OCI-LY1 (cell line): Measurements from ENCODE around the gene MT1E.

ENCODE experiments used
- H2AFZ ChIP-seq: fragments of 200-600 bp; sonication (generic), shearing (Covaris generic); 2 replicates; pipeline ENCODE4 v1.6.0; 2014; ENCODE audit warnings: antibody characterized with exemption, mild to moderate bottlenecking, low read length
- H3F3A ChIP-seq: fragments of 200-600 bp; sonication (generic), shearing (Covaris generic); 2 replicates; pipeline ENCODE4 v1.6.0; 2014; ENCODE audit warnings: mild to moderate bottlenecking, antibody characterized with exemption, low read length, moderate library complexity; ENCODE audit not compliant: insufficient read depth
- H3K27ac ChIP-seq: fragments of 200-600 bp; sonication (generic); 2 replicates; pipeline ENCODE4 v1.5.1; 2014; ENCODE audit warnings: low read length, mixed run types, mild to moderate bottlenecking, low read depth; ENCODE audit not compliant: poor library complexity, severe bottlenecking
- H3K27me3 ChIP-seq: fragments of 200-600 bp; sonication (generic); 2 replicates; pipeline ENCODE4 v1.6.0; 2014; ENCODE audit warnings: antibody characterized with exemption, mild to moderate bottlenecking, low read length, moderate library complexity; ENCODE audit not compliant: insufficient read depth
- H3K36me3 ChIP-seq: fragments of 200-600 bp; sonication (generic); 2 replicates; pipeline ENCODE4 v1.6.1; 2014; ENCODE audit warnings: mild to moderate bottlenecking, antibody characterized with exemption, low read length, moderate library complexity, mixed read lengths; ENCODE audit not compliant: insufficient read depth
- H3K4me1 ChIP-seq: fragments of 200-600 bp; sonication (generic); 2 replicates; pipeline ENCODE4 v1.5.1; 2014; ENCODE audit warnings: mild to moderate bottlenecking, low read length, moderate library complexity; ENCODE audit not compliant: insufficient read depth, severe bottlenecking
- H3K4me2 ChIP-seq: fragments of 200-600 bp; sonication (generic), shearing (Covaris generic); 2 replicates; pipeline ENCODE4 v1.6.1; 2014; ENCODE audit warnings: low read length
- H3K4me3 ChIP-seq: fragments of 200-600 bp; sonication (generic); 2 replicates; pipeline ENCODE4 v1.5.1; 2014; ENCODE audit warnings: low read length, low read depth, mild to moderate bottlenecking, mixed read lengths; ENCODE audit not compliant: poor library complexity, severe bottlenecking
- H3K79me2 ChIP-seq: fragments of 200-600 bp; shearing (Covaris generic); 2 replicates; pipeline ENCODE4 v1.6.1; 2016; ENCODE audit warnings: mixed run types, low read length, mixed read lengths; ENCODE audit not compliant: insufficient read depth
- H3K9ac ChIP-seq: fragments of 200-600 bp; sonication (generic), shearing (Covaris generic); 2 replicates; pipeline ENCODE4 v1.6.1; 2014; ENCODE audit warnings: mild to moderate bottlenecking, low read length, mixed read lengths
- H3K9me2 ChIP-seq: fragments of 200-600 bp; sonication (generic), shearing (Covaris generic); 2 replicates; pipeline ENCODE4 v1.6.1; 2014; ENCODE audit warnings: low read depth, mild to moderate bottlenecking, low read length, mixed read lengths
- H3K9me3 ChIP-seq: fragments of 200-600 bp; shearing (Covaris generic); 2 replicates; pipeline ENCODE4 v1.6.1; 2014; ENCODE audit warnings: low read length, mixed read lengths
- H4K20me1 ChIP-seq: fragments of 200-600 bp; sonication (generic), shearing (Covaris generic); 2 replicates; pipeline ENCODE4 v1.6.0; 2016; ENCODE audit warnings: mild to moderate bottlenecking, low read length; ENCODE audit not compliant: insufficient read depth
- EZH2 ChIP-seq: fragments of 200-600 bp; sonication (generic), shearing (Covaris generic); IDR thresholded peaks from 2 replicates; pipeline ENCODE4 v1.8.0; 2017; ENCODE audit warnings: borderline replicate concordance, mixed run types, mild to moderate bottlenecking, antibody characterized with exemption, low read length, moderate library complexity, mixed read lengths
- TF ChIP-seq, protein P1 (sequence below): fragments of 200-600 bp; sonication (generic), shearing (Covaris generic); IDR thresholded peaks from 2 replicates; pipeline ENCODE4 v1.5.1; 2017; ENCODE audit warnings: mild to moderate bottlenecking, antibody characterized with exemption, low read length, moderate library complexity, mixed read lengths

Gene MT1E

DNA sequence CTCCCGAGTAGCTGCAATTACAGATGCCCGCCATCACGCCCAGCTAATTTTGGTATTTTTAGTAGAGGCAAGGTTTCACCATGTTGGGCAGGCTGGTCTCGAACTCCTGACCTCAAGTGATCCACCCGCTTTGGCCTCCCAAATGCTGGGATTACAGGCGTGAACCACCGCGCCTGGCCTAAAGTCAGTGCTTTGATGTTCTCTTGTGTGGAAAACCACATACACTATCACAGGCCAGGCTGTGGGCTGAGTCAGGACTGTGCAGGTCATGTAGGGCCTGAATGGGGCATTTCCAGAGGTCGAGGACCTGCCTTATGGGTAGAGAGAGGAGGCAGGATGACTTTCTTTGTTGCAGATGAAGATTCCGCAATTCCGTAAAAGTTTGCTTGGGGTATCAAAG lies 41.3 kb upstream of the MT1E start:
- Histone ChIP-seq H2AFZ (no peak overlapping the region), H3K27me3 (no peaks in the 10 kb centered on the region), H3K4me2 (no peak overlapping the region), H3K36me3 (no peaks in the 10 kb centered on the region), H3K4me1 (no peaks in the 10 kb centered on the region), H3K4me3 (no peak overlapping the region), H3K9ac (no peak overlapping the region), H4K20me1 (no peaks in the 10 kb centered on the region), H3F3A (no peaks in the 10 kb centered on the region), H3K79me2 (no peaks in the 10 kb centered on the region), H3K27ac (no peak overlapping the region), H3K9me3 (no peaks in the 10 kb centered on the region), H3K9me2 (no peaks in the 10 kb centered on the region)
- TF ChIP-seq, protein P1, sequence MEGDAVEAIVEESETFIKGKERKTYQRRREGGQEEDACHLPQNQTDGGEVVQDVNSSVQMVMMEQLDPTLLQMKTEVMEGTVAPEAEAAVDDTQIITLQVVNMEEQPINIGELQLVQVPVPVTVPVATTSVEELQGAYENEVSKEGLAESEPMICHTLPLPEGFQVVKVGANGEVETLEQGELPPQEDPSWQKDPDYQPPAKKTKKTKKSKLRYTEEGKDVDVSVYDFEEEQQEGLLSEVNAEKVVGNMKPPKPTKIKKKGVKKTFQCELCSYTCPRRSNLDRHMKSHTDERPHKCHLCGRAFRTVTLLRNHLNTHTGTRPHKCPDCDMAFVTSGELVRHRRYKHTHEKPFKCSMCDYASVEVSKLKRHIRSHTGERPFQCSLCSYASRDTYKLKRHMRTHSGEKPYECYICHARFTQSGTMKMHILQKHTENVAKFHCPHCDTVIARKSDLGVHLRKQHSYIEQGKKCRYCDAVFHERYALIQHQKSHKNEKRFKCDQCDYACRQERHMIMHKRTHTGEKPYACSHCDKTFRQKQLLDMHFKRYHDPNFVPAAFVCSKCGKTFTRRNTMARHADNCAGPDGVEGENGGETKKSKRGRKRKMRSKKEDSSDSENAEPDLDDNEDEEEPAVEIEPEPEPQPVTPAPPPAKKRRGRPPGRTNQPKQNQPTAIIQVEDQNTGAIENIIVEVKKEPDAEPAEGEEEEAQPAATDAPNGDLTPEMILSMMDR, result no peak
- no peak for TF ChIP-seq EZH2

DNA sequence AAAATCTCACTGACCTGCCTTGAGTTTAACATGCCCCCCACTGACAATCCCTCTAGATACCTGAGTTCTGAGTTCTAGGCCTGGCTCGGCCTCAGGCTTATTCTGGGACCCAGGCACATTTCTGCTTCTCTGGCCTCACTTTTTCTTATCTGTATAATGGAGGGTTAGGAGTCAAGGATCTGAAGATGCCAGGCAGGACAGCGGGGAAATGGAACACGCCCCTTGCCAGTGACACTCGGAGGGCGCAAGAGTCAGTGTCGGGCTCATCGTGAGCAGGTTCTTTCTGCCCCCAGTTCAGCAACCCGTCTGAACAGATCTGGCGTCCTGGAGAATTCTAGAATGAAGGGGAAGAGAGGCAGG lies 36.8 kb upstream of the MT1E start:
- no peak overlapping the region for H3K27ac ChIP-seq
- H3K4me3 ChIP-seq, result no peak overlapping the region
- TF ChIP-seq, protein P1, result no peak
- TF ChIP-seq EZH2, result no peak
- H2AFZ ChIP-seq, result no peak overlapping the region
- H3K4me2 ChIP-seq, result no peak overlapping the region
- H3K9me3 ChIP-seq, result no peaks in the 10 kb centered on the region
- no peaks in the 10 kb centered on the region for H3K9me2 ChIP-seq
- no peaks in the 10 kb centered on the region for H3K27me3 ChIP-seq
- no peaks in the 10 kb centered on the region for H4K20me1 ChIP-seq
- H3K79me2 ChIP-seq, result no peaks in the 10 kb centered on the region
- H3F3A ChIP-seq, result no peaks in the 10 kb centered on the region
- no peaks in the 10 kb centered on the region for H3K36me3 ChIP-seq
- no peak overlapping the region for H3K9ac ChIP-seq
- H3K4me1 ChIP-seq, result peaks cover 5% of the 10 kb centered on the region

DNA sequence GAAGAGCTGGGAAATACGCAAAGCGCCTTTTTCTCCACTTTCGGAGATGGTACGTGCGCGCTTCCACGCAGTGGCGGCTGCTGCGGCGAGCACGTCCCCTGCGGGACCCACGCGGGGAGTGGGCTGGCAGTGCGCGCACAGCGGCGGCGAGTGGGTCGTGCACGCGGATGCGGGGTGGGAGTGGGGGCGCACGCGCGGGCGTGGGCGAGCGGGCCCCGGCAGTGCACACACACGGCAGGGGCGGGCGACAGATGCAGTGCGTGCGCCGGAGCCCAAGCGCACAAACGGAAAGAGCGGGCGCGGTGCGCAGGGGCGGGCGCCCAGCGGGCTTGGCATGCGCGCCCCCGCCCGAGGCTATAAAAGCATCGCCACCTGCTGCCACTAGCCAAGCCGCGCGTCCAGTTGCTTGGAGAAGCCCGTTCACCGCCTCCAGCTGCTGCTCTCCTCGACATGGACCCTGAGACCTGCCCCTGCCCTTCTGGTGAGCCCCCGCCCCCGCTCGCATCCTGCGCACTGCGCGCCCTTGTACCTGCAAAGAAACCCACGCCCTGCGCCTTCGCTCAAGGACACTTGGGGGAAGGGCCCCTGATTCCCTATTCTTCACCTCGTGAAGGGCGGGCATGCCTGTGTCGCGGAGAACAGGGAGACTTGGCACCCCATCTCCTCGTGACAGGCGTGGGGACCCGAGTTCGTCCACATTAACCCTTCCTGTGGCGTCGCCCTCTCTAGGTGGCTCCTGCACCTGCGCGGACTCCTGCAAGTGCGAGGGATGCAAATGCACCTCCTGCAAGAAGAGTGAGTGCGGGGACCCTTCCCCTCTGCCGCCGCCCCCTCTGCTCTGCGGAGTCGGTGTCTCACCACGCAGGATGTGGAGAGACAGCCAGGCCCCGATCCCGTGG lies 36.2 kb upstream of the MT1E start, which contains the start of gene MT3:
Gene MT3 (plus strand): TSS at position 388 of the 899 bp plus-strand sequence. CDS start 63 bp downstream, at position 451.
- Histone ChIP-seq H3F3A (no peaks in the 10 kb centered on the region), H3K27ac (no peak within 1 kb of the TSS), H3K79me2 (no peaks in the 10 kb centered on the region), H3K4me3 (no peak within 1 kb of the TSS), H3K9me3 (no peaks in the 10 kb centered on the region), H3K36me3 (no peaks in the 10 kb centered on the region), H3K27me3 (no peaks in the 10 kb centered on the region), H3K4me1 (peaks cover 5% of the 10 kb centered on the region), H4K20me1 (no peaks in the 10 kb centered on the region), H3K9ac (no peak within 1 kb of the TSS), H3K4me2 (no peak within 1 kb of the TSS), H2AFZ (no peak within 1 kb of the TSS), H3K9me2 (no peaks in the 10 kb centered on the region)
- TF ChIP-seq EZH2, result no peak
- TF ChIP-seq, protein P1, result no peak
